ENCODE results near the gene FEM1B.
A peak's percentile ranks its signal among the peaks of the same experiment; 100 is the strongest.

FEM1B gene

DNA sequence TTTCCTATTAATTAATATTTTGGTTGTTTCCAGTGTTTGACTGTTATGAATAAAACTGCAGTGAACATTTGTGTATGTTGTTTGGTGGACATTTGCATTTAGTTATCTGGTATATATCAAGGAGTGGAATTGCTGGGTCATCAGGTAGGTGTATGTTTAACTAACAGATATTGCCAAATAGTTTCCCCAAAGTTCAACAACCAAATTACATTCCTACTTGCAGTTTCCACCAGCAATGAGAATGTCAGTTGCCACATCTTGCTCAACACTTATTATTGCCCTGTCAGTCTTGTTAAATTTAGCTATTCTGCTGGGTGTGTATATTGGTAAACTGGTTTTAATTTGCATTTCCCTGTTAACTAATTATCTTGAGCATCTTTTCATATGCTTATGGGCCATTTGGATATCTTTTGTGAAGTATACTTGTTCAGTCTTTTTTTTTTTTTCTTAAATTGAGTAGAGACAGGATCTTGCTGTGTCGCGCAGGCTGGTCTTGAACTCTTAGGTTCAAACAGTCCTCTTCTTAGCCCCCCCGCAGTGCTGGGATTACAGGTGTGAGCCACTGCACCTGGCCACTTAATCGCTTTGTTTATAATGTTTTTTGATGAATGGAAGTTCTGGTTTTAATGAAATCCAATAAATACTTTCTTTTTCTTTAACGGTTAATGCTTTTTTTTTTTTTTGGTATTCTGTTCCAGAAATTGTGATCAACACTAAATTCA lies 7.9 kb downstream of the FEM1B start:
- DNase-seq (ENCODE audit: low spot score), result no peak

DNA sequence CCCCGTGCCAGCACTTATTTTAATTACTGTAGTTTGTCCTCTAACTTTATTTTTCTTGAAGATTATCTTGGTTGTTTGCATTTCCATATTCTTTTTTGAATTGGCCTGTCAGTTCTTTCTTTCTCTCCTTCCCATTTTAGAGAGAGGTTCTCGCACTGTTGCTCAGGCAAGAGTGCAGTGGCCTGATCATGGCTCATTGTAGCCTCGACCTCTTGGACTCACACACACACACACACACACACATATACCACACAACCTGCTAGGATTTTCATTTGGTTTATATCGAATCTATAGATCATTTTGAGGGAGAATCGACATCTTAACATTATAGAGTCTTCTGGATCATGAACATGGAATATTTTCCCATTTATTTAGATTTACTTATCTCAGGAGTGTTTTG lies 8.7 kb downstream of the FEM1B start:
- no peak for DNase-seq (ENCODE audit: low spot score)

- DNase-seq (ENCODE audit: low spot score), result no peak
Observed at GRCh38 chr15:68289057-68289456, 11.5 kb downstream of the FEM1B start.

- no peak for DNase-seq (ENCODE audit: low spot score)
Observed at GRCh38 chr15:68289621-68290352, 12.2 kb downstream of the FEM1B start.

- no peak for DNase-seq (ENCODE audit: low spot score)
Observed at GRCh38 chr15:68290715-68291114, 13.2 kb downstream of the FEM1B start.

DNA sequence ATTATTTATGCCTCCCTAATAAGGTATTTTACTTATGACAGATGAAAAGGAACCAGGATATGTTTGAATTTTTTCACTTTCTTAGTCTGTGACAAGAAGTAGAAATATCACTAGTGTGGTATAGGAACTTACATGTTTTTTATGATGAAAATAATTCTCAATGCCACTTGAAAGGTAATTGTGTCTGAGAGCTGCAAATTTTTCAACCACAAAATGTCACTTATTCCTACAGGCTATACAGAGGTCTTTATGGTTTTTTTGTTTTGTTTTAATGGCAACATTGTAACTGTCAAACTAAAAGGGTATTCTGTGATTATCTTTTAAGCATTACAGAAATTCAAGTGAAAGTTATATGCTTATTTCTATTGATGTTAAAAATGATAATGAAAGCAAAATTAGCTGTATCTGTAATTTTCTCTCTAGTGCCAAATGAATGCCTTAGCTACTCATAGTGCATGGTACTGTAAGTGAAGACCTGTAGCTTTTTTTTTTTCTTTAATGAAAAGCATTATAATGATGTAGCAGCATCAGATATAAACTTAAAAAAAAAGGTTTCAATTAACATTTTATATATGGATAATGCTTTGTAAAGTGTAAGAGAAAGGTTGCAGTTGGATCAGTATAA lies 14.7 kb downstream of the FEM1B start:
- no peak for DNase-seq (ENCODE audit: low spot score)

DNA sequence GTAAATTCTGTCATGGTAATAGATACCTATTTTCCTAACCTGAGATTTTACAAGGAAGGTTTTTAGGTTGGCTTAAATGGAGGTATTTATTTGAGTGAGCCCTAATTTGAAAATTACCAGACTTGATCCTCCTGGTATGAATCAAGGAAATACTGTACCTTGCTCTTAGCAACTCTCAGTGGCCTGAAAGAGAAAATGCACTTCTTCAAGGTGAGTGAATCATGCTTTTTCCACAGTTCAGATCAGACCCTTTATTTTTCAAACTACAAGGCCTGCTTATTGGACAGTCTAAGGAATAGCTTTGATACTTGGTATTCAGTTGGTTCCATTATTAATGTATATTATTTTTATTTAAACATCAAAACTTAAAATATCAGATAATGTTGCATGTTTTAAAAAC lies 15.4 kb downstream of the FEM1B start:
- DNase-seq (ENCODE audit: low spot score), result no peak

DNA sequence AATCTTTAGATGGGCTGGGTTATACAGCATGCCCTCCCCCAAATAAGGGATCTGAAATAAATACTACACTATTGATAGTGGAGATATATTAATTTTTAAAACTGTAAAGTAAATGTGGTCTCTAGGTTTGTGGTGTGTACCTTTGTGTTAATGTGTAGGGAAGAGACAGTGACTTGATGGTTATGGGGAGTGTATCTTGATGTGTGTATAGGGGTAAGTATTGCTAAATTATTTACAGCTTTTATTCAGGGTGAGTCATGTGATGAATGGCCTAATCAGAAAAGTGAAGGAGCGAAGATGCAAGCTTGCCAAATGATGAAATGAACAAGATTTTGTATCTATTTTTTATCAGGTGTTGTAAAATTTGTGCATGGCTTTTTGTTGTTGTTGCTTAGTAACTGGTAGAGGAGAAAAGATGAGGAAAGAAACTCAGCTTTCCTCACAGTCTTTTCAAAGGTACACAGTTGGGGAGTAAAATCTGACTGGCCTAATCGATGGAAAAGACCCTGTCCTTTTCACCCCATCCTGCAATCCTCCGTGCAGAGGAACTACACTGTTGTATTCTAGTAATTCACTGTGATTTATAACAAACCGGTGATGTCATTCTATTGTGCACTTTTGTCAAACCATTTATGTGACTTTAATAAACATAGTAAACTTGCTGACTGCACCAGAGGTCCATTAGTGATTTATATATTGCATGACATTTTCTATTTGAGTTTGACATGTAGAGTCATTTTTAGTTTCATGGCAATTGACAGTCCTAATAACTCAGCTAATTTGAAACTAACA lies 17.7 kb downstream of the FEM1B start:
- no peak for DNase-seq (ENCODE audit: low spot score)

DNA sequence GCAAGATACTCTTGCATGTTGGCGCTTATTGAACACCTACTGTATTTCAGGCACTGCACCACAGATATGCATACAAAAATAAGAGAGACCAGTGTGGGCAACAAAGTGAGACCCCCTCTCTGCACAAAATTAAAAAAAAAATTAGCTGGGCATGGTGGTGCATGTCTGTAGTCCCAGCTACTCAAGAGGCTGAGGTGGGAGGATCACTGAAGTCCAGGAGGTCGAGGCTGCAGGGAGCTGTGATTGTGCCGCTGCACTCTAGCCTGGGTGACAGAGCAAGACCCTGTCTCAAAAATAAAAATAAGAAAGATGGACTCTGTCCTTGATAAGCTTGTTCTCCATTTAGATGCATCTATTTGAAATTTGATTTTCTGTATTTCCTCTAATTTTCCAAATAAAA lies 20.8 kb downstream of the FEM1B start:
- no peak for DNase-seq (ENCODE audit: low spot score)

GRCh38 chr15:68298882-68299381 lies 21.4 kb downstream of the FEM1B start:
- peak; percentile 34 for DNase-seq (ENCODE audit: low spot score)

DNA sequence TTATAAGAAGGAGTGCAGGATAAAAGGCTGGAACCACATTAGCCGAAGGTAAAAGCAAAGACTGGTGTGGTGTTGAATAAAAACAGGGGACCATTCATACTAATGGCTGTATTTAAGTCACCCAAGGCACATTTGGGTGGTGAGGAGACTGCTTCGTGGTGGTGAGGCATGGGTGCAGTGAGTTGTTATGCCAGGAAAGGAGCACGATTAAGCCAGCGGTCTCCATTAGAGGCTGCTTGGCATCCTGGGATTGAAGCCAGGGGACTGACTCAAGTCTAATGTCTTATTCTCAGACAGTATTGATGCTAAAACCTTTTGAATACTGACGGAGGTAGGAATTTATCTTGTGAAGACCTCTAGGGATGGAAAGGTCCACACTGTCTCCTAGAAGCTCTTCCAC lies 21.9 kb downstream of the FEM1B start:
- no peak for DNase-seq (ENCODE audit: low spot score)

- no peak for DNase-seq (ENCODE audit: low spot score)
Observed at GRCh38 chr15:68300115-68300940, 22.8 kb downstream of the FEM1B start.

GRCh38 chr15:68301301-68301700 lies 23.8 kb downstream of the FEM1B start:
- no peak for DNase-seq (ENCODE audit: low spot score)

GRCh38 chr15:68302729-68303128 lies 25.2 kb downstream of the FEM1B start:
- DNase-seq (ENCODE audit: low spot score), result no peak

GRCh38 chr15:68303134-68303533 lies 25.6 kb downstream of the FEM1B start:
- DNase-seq (ENCODE audit: low spot score), result no peak

DNA sequence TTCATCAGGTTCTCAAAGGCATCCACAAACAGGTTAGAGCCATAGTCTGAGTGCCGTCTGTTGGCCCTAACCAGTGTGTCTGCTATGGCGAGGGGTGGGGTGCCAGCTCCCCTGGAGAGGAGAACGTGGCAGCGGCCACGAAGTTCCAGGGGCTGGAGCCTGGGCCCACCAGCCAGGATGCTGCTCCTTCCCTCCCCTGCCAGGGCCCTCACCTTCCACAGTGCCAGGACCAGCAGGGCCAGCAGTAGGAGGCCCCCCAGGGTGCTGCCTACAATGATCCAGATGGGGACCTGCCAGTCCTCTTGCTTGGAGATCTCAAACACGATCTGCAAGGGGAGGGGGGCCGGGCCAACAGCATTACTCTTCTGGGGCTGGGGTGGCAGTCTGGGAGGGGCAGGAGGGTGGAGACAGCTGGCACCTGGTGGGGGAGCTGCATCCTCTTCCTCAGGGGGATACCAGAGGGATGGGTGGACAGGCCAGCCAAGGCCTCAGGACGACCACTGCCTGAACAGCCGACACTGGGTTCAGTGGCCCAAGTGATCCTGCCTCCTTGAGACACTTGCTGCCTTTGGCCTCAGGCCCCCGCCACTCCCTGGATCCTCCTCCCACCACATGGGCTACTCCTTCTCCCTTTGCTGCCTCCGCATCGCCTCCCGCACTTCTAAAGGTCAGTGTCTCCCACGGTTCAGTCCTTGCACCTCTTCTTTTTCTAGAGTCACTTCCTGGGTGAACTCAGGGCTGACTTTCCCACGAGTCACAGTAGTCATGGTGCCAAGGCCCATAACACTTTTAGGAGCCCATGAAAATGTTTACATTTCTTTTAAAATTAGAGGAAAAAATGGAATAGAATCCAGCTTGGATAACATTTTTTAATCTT lies 26.3 kb downstream of the FEM1B start:
- DNase-seq (ENCODE audit: low spot score), result no peak

GRCh38 chr15:68304589-68305337 lies 27.2 kb downstream of the FEM1B start:
- no peak for DNase-seq (ENCODE audit: low spot score)

DNA sequence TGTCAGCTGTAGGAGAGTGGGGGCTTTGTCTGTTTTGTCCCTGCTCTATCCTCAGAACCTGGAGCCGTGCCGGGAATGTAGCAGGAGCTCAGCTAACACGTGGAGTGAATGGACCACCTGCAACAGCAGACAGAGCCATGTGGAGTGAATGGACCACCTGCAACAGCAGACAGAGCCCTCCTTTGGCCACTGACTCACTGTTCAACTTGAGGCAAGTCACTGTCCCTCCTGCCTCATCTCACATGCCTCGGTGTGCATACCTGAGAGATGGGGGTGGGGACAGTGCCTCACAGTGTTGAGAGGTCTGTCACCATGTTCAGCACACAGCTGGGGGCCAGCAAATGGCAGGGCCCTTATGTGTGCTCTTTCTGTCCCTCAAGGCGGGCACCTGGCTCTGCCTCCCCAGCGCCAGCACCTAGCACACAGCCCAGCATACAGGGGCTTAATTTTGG lies 27.9 kb downstream of the FEM1B start:
- no peak for DNase-seq (ENCODE audit: low spot score)

DNA sequence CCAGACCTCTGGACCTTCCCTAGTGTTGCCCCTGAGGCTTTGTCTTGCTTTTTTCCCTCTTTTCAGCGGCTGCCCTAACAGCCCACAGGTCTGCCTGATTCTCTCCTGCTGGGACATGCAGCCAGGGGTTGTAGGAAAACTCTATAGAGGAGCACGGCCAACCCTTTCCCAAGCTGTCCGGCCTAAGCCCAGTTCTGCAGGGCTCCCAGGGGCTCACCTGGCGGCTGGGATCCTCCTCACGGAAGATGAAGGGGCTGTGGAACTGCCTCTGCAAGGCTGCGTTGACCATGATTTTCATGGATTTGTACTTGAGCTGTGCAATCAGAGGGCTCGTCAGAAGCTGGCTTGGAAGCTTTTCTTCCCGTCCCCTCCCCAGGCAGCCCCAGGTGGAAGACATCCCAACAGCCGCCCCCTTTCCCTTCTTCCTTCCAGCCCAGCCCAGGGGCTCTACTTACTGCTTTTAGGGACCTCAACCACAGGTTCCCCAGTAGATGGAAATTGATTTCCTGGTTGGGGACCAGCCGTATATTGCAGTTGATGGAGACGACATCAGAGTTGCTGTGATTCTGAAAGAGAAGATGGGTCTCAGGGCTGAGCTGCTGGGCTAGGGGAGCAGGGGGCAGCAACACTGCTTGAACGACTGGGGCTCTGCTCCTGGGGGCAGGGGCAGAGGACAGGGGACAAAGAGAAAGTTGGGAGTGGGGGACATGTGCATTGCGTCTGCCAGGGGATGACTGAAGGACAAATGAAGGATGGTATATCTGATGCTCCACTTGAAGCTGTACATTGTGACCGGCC lies 29.8 kb downstream of the FEM1B start:
- no peak for DNase-seq (ENCODE audit: low spot score)
